Calu3 (cell line): ENCODE results near the gene BLOC1S1. TPM values are rescaled to one million over a fixed set of nuclear protein-coding genes. Genes with fewer than 3 reads are reported as not detected.
A peak's percentile ranks its signal among the peaks of the same experiment; 100 is the strongest.

Source experiments
- BruUV-seq: library from RNA; stranded (reverse); fragments of 400-500 nt; replicated peaks from 2 replicates; lab custom pipeline; 2021; lab: Mats Ljungman, UMichigan
- CTCF ChIA-PET: fragments of 300-600 bp; sonication (Branson Sonifier 250); formaldehyde crosslinking; loops from one replicate; lab custom pipeline; 2022; ENCODE audit warnings: antibody characterized with exemption; lab: Charles Lee
- DNase-seq: peaks from one replicate; pipeline ENCODE4 v3.0.0; 2022
- H3K27ac Mint-ChIP-seq: one replicate; pipeline ENCODE4 v1.8.0; 2022; ENCODE audit warnings: mixed read lengths; ENCODE audit not compliant: unreplicated experiment
- H3K27me3 Mint-ChIP-seq: one replicate; pipeline ENCODE4 v1.8.0; 2022; ENCODE audit warnings: mixed read lengths; ENCODE audit not compliant: unreplicated experiment
- H3K36me3 Mint-ChIP-seq: one replicate; pipeline ENCODE4 v1.8.0; 2022; ENCODE audit warnings: mild to moderate bottlenecking, moderate library complexity, mixed read lengths; ENCODE audit not compliant: insufficient read depth, unreplicated experiment
- H3K4me1 Mint-ChIP-seq: one replicate; pipeline ENCODE4 v1.8.0; 2022; ENCODE audit warnings: mild to moderate bottlenecking, low read depth, mixed read lengths; ENCODE audit not compliant: unreplicated experiment
- H3K4me3 Mint-ChIP-seq: one replicate; pipeline ENCODE4 v1.8.0; 2022; ENCODE audit warnings: mild to moderate bottlenecking, low read depth, moderate library complexity, mixed read lengths; ENCODE audit not compliant: unreplicated experiment
- H3K9me3 Mint-ChIP-seq: one replicate; pipeline ENCODE4 v1.8.0; 2022; ENCODE audit warnings: low read depth, mixed read lengths; ENCODE audit not compliant: unreplicated experiment
- CTCF ChIP-seq: fragments of 200-600 bp; IDR thresholded peaks from one replicate; pipeline ENCODE4 v1.8.0; 2022; ENCODE audit warnings: antibody characterized with exemption; ENCODE audit not compliant: unreplicated experiment
- intact Hi-C: fragments of 100-400 bp; cut with micrococcal nuclease; formaldehyde crosslinking; loops from one replicate; pipeline ENCODE4 v1.10.0; 2022; ENCODE audit not compliant: unreplicated experiment
- total RNA-seq: library from RNA; stranded (reverse); gene quantifications from 2 replicates; pipeline ENCODE4 v1.2.3, GENCODE V29; 2022

The BLOC1S1 gene
- total RNA-seq, 1 experiment from 2014 or later, result 71.0 TPM

GRCh38 chr12:55718015-55718414 is 2.2 kb downstream of the BLOC1S1 start:
- H3K4me3 Mint-ChIP-seq, result no peak overlapping the region
- peaks cover 8% of the 10 kb centered on the region for H3K27me3 Mint-ChIP-seq
- CTCF ChIA-PET, result interaction anchor here (1.1 to 3.7 kb wide), 2 partner anchors 36 to 279 kb away, joined by 3 to 27 read pairs; partner anchors contain the start of gene SUOX
- no TSS peak for BruUV-seq
- TF ChIP-seq CTCF, result no peak
- peaks cover 59% of the 10 kb centered on the region for H3K4me1 Mint-ChIP-seq
- H3K9me3 Mint-ChIP-seq, result no peaks in the 10 kb centered on the region
- no peak for DNase-seq
- intact Hi-C loops, result no loop called here
- H3K36me3 Mint-ChIP-seq, result peaks cover 50% of the 10 kb centered on the region
- peak overlapping the region; percentile 46 for H3K27ac Mint-ChIP-seq

- Mint-ChIP-seq H3K27me3 (peaks cover under 1% of the 10 kb centered on the region), H3K27ac (no peak overlapping the region), H3K4me3 (no peak overlapping the region), H3K9me3 (no peaks in the 10 kb centered on the region), H3K4me1 (peaks cover 62% of the 10 kb centered on the region), H3K36me3 (peaks cover 58% of the 10 kb centered on the region)
- no TSS peak for BruUV-seq
- no peak for TF ChIP-seq CTCF
- intact Hi-C loops, result no loop called here
- DNase-seq, result no peak
- CTCF ChIA-PET, result interaction anchor here (3.0 to 3.7 kb wide), 2 partner anchors 37 kb away, joined by 27 to 76 read pairs; a partner anchor contains a TSS
These were observed 2.9 kb downstream of the BLOC1S1 start for GRCh38 chr12:55718624-55719275.

GRCh38 chr12:55719371-55719770 is 3.5 kb downstream of the BLOC1S1 start:
- BruUV-seq, result no TSS peak
- H3K27me3 Mint-ChIP-seq, result no peaks in the 10 kb centered on the region
- peaks cover 61% of the 10 kb centered on the region for H3K36me3 Mint-ChIP-seq
- intact Hi-C loops, result no loop called here
- peaks cover 66% of the 10 kb centered on the region for H3K4me1 Mint-ChIP-seq
- no peak for DNase-seq
- no peak overlapping the region for H3K4me3 Mint-ChIP-seq
- H3K9me3 Mint-ChIP-seq, result no peaks in the 10 kb centered on the region
- no peak for TF ChIP-seq CTCF
- H3K27ac Mint-ChIP-seq, result no peak overlapping the region
- CTCF ChIA-PET, result interaction anchor here (2.2 to 3.0 kb wide), 5 partner anchors 10 to 73 kb away, joined by 8 to 76 read pairs (median 14); partner anchors contain the start of genes CD63 and ITGA7

- peaks cover 67% of the 10 kb centered on the region for H3K36me3 Mint-ChIP-seq
- H3K27me3 Mint-ChIP-seq, result no peaks in the 10 kb centered on the region
- peaks cover 73% of the 10 kb centered on the region for H3K4me1 Mint-ChIP-seq
- H3K9me3 Mint-ChIP-seq, result no peaks in the 10 kb centered on the region
- H3K4me3 Mint-ChIP-seq, result peak within 1 kb of the TSS; percentile 28
- no peak for TF ChIP-seq CTCF
- BruUV-seq, result no TSS peak
- intact Hi-C loops, result loop anchor here (1.0 to 2.0 kb wide), 2 partner anchors 39 to 531 kb away; a partner anchor contains a TSS
- peak; percentile 64 for DNase-seq
- H3K27ac Mint-ChIP-seq, result no peak within 1 kb of the TSS
- CTCF ChIA-PET, result interaction anchor here (0.6 to 3.0 kb wide), 11 partner anchors 10 to 254 kb away, joined by 3 to 76 read pairs (median 8); partner anchors contain the start of genes CD63, ITGA7 and RAB5B
These were observed 4.3 kb downstream of the BLOC1S1 start, which contains the start of gene RDH5 for GRCh38 chr12:55720071-55720564. Gene RDH5 (plus strand): TSS chr12:55720393. CDS start chr12:55721185, 792 bp downstream.
